GM18907 (cell line): Measurements from ENCODE around the gene ZBTB37.
A peak's percentile ranks its signal among the peaks of the same experiment; 100 is the strongest.
"Not testable (repeated sequence)": the region's sequence is repeated elsewhere in the genome, so short reads cannot be mapped to it uniquely, and the experiment has no call there.

Source experiments
- ATAC-seq: cut with Tn5 transposase; IDR thresholded peaks from one replicate; pipeline ENCODE4 v1.9.1; 2021; ENCODE audit warnings: mild to moderate bottlenecking, moderate library complexity; ENCODE audit not compliant: unreplicated experiment

Gene ZBTB37, protein sequence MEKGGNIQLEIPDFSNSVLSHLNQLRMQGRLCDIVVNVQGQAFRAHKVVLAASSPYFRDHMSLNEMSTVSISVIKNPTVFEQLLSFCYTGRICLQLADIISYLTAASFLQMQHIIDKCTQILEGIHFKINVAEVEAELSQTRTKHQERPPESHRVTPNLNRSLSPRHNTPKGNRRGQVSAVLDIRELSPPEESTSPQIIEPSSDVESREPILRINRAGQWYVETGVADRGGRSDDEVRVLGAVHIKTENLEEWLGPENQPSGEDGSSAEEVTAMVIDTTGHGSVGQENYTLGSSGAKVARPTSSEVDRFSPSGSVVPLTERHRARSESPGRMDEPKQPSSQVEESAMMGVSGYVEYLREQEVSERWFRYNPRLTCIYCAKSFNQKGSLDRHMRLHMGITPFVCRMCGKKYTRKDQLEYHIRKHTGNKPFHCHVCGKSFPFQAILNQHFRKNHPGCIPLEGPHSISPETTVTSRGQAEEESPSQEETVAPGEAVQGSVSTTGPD

GRCh38 chr1:173868266-173869020 is at the start of gene ZBTB37:
ZBTB37 (plus strand) TSS chr1:173868380; CDS start chr1:173870226, 1,846 bp downstream.
- ATAC-seq: peak; percentile 67

DNA sequence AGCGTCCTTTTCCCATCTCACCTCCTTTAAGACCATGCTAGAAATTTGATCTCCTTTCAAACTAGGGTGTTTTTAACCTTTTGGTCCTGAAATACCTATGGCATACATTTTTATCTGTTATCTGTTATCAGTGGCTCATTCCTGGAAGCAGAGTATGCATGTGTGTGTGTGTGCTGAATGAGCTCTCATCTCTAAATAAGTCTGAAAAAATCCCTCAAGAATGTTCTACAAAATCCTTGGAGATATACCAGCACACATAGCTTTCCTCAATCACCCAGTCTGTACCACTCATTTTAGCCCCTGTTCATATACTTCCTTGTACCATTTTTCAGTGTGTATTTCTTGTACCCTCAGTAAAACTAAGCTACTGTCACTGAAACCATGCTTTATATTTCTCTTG is 49.7 kb upstream of the ZBTB37 start:
- ATAC-seq: no peak

- no peak for ATAC-seq
Measured at GRCh38 chr1:173821680-173822079, 46.5 kb upstream of the ZBTB37 start.

DNA sequence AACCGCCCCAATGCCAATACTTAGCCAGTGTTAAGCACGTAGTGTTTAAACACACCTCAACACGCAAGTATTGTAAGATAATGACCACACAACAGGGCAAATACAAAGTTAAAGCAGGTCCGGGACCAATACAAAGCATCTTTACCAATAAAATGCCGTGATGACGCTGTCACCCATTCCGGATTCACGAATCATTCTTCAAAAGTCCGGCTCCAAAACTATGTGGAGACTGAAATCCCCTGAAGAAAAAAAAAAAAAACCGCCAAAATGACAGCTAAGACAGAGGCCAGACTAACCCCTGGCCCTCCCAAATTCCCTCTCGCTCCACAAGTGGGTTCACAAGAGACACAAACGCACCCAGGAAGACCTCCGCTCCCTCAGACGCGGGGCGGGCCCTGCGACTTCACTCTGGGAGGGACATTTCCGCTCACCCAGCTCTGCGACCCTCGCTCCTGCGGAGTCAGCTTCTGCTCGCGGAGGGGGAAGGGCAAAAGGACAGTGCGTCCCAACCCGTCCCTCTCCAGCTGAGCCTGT is 44.3 kb upstream of the ZBTB37 start:
- peak; percentile 50 for ATAC-seq

- peak; percentile 89 for ATAC-seq
Measured at GRCh38 chr1:173824315-173825081, 43.7 kb upstream of the ZBTB37 start, which contains the start of the genes CENPL and DARS2. CENPL (minus strand) TSS chr1:173824883; CDS start chr1:173811299, 13,584 bp downstream. DARS2 (plus strand) TSS chr1:173824673; CDS start chr1:173825230, 557 bp downstream.

DNA sequence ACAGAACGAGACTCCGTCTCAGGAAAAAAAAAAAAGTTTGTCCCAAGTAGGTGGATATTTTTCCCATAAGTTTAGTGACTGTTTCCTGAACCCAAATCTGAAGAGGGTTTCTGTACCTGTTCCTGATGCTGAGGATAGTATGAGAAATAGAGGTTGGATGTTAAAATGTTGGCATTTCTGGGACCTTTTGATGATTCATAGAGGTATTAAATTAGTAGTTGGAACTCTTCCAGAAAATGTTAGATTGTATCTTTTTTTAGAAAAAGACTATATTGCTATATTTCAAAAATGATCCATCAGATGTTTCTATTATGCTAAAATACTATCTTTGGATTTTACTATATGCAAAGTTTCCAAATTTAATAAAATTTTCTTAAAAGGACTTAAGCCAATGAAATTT is 40.6 kb upstream of the ZBTB37 start:
- no peak for ATAC-seq

GRCh38 chr1:173832748-173833147 is 35.4 kb upstream of the ZBTB37 start:
- no peak for ATAC-seq

- no peak for ATAC-seq
Measured at GRCh38 chr1:173852105-173852504, 16.1 kb upstream of the ZBTB37 start.

- ATAC-seq: no peak
Measured at GRCh38 chr1:173853074-173853473, 15.1 kb upstream of the ZBTB37 start.

DNA sequence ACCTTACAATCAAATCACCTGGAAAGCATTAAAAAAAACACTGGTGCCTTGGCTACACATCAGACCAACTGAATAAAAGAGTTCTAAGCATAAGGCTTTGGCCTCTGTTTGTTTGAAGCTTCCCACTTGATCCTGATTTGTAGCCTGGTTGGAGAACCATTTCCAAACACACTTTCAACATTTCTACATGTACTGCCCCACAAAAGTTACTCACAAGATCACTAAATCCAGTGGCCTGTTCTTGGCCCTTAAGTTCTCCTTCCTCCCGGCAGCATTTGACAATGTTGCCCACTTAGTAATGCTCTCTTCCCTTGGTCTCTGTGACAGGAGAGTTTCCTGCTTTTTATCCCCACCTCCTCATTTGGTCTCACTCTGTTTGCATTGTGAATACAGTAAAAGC is 12.2 kb upstream of the ZBTB37 start:
- ATAC-seq: no peak

DNA sequence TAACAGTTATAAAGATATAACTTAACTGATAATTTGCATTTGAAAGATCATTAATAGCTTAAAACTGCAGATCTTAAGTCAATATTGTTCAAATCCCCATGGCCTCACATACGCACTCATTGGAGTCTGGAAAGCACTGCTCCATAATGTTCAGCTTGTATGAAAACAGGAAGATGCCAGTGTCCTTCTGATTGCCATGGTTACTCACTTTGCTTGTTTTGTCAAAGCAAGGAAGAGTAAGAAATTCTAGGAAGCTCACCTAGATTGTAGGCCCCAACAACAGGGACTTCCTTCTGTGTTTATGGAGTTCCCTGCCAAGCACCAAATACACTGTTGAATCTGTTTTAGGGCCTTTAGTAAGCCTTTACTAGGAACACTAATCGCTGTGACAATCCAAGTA is 11.3 kb upstream of the ZBTB37 start:
- ATAC-seq: no peak

DNA sequence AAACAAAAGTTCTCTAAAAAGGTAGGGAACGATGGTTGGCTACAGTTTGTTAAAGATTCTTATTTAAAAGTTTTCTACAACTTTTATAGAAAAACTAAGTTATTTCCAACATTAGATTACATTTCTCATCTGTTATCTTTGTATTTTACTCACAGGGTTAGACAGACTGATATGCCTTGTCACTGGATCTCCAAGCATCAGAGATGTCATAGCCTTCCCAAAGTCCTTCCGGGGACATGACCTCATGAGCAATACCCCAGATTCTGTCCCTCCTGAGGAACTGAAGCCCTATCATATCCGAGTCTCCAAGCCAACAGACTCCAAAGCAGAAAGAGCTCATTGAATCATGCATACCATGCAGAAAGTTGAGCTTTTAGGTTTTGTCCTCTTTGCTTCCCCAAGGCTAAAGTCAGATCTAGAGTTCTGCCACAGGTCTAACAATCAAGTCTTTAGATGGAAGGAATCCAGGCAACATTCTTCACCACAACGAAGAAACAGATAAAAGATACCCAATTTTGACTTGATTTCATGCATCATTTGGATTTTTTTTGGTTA is 10.7 kb upstream of the ZBTB37 start:
- no peak for ATAC-seq

DNA sequence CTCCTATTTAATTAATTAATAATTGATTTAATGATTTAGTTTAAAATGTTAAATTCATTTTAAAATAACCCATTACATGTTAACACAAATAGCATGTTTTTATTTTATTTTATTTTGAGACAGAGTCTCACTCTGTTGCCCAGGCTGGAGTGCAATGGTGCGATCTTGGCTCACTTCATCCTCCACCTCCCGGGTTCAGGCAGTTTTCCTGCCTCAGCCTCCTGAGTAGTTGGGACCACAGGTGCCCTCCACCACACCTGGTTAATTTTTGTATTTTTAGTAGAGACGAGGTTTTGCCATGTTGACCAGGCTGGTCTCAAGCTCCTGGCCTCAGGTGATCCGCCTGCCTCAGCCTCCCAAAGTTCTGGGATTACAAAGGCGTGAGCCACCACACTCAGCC is 8.6 kb upstream of the ZBTB37 start:
- not testable (repeated sequence) for ATAC-seq

DNA sequence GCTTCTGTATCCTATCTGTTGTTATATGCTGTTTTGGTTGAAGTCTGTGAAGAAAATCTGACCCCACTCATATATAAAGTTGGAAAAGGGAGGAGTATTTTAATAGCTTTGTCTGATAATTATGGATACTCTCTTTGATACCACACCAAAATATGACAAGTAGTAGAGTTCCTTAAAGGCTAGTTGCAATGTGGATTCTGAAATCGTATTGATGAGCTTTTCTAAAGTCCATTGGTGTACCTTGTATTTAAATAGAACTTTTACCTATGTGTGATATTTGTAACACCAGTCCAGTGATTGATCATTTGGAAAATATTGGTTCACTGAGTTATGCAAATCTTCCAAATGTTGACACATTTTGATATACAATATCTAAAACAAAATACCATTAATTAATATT is 8.1 kb upstream of the ZBTB37 start:
- no peak for ATAC-seq

DNA sequence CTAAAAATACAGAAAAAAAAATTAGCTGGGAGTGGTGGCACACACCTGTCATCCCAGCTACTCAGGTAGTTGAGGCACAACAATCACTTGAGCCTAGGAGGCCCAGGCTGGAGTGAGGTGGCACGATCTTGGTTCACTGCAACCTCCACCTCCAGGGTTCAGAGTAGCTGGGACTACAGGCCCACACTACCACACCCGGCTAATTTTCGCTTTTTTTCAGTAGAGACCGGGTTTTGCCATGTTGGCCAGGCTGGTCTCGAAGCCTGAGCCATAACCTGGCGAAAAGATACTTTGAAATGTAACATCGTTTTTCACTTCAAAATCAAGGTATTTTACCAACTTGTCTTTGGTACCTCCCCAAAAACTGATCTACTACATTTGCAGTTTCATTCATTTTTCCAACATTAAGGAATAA is 6.4 kb upstream of the ZBTB37 start:
- ATAC-seq: no peak

DNA sequence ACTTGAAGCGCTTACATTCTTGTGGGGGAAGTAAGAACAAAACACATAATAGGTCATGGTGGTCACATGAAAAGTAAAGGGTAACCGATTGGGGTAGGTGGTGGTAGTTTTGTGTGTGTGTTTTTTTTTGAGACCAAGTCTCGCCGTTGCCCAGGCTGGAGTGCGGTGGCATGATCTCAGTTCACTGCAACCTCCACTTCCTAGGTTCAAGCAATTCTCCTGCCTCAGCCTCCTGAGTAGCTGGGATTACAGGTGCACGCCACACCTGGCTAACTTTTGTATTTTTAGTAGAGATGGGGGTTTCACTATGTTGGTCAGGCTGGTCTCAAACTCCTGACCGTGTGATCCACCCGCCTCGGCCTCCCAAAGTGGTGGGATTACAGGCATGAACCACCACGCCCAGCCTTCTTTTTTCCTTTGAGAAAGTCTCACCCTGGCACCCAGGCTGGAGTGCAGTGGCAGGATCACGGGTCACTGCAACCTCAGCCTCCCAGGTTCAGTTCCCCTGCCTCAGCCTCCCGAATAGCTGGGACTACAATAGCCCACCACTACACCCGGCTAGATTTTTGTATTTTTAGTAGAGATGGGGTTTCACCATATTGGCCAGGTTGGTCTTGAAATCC is 5.9 kb upstream of the ZBTB37 start:
- not testable (repeated sequence) for ATAC-seq

- no peak for ATAC-seq
Measured at GRCh38 chr1:173862769-173863223, 5.4 kb upstream of the ZBTB37 start.

GRCh38 chr1:173863224-173864161 is 4.7 kb upstream of the ZBTB37 start:
- no peak for ATAC-seq
